GM12878 (cell line): ENCODE data around the gene RHOG. TPM values are rescaled to one million over a fixed set of nuclear protein-coding genes. Genes with fewer than 3 reads are reported as not detected.

Experiments used
- ATF2 ChIP-seq: IDR thresholded peaks from 2 replicates; pipeline ENCODE4 v1.6.1; 2012; ENCODE audit warnings: low read length, inconsistent platforms
- BACH1 ChIP-seq: fragments of 450-650 bp; IDR thresholded peaks from 2 replicates; pipeline ENCODE4 v1.6.1; 2017; ENCODE audit warnings: mild to moderate bottlenecking, borderline replicate concordance
- BCL11A ChIP-seq: IDR thresholded peaks from 2 replicates; pipeline ENCODE4 v1.6.1; 2011; ENCODE audit warnings: low read depth, low read length
- BMI1 ChIP-seq: fragments of 450-650 bp; IDR thresholded peaks from 2 replicates; pipeline ENCODE4 v1.6.1; 2016; ENCODE audit warnings: mild to moderate bottlenecking, moderate library complexity, borderline replicate concordance
- CEBPZ ChIP-seq: fragments of 150-350 bp; IDR thresholded peaks from 2 replicates; pipeline ENCODE4 v1.6.1; 2016; ENCODE audit warnings: low read depth, low read length
- CREM ChIP-seq: IDR thresholded peaks from 2 replicates; pipeline ENCODE4 v1.6.1; 2014; ENCODE audit warnings: antibody characterized with exemption, low read depth
- FOS ChIP-seq: IDR thresholded peaks from 3 replicates; pipeline ENCODE4 v1.6.1; 2011; ENCODE audit warnings: borderline replicate concordance; ENCODE audit not compliant: insufficient read length; ENCODE audit errors: extremely low read depth
- IRF4 ChIP-seq: IDR thresholded peaks from 2 replicates; pipeline ENCODE4 v1.6.1; 2011; ENCODE audit warnings: low read depth, low read length
- IRF5 ChIP-seq: fragments of 450-650 bp; IDR thresholded peaks from 2 replicates; pipeline ENCODE4 v1.6.1; 2017; ENCODE audit warnings: borderline replicate concordance
- LARP7 ChIP-seq: fragments of 450-650 bp; IDR thresholded peaks from 2 replicates; pipeline ENCODE4 v1.6.1; 2017; ENCODE audit warnings: mild to moderate bottlenecking
- RB1 ChIP-seq: fragments of 450-650 bp; formaldehyde crosslinking; IDR thresholded peaks from 2 replicates; pipeline ENCODE4 v1.6.1; 2017; ENCODE audit warnings: mild to moderate bottlenecking, borderline replicate concordance
- RELB ChIP-seq: fragments of 450-650 bp; IDR thresholded peaks from 2 replicates; pipeline ENCODE4 v1.6.1; 2017; ENCODE audit warnings: low read depth, mild to moderate bottlenecking, moderate library complexity
- SMAD1 ChIP-seq: fragments of 450-650 bp; IDR thresholded peaks from 2 replicates; pipeline ENCODE4 v1.6.1; 2018; ENCODE audit warnings: mild to moderate bottlenecking, low read depth; ENCODE audit not compliant: partially characterized antibody
- STAT1 ChIP-seq: fragments of 450-650 bp; conservative IDR thresholded peaks from 2 replicates; pipeline ENCODE4 v1.6.1; 2014; ENCODE audit warnings: antibody characterized with exemption, mild to moderate bottlenecking
- ZNF207 ChIP-seq: fragments of 450-650 bp; IDR thresholded peaks from 2 replicates; pipeline ENCODE4 v1.6.1; 2014; ENCODE audit warnings: antibody characterized with exemption, mild to moderate bottlenecking, borderline replicate concordance
- ZNF592 ChIP-seq: fragments of 450-650 bp; IDR thresholded peaks from 2 replicates; pipeline ENCODE4 v1.6.1; 2017; ENCODE audit warnings: mild to moderate bottlenecking, moderate library complexity
- ZNF622 ChIP-seq: fragments of 450-650 bp; IDR thresholded peaks from 2 replicates; pipeline ENCODE4 v1.6.1; 2017; ENCODE audit warnings: mild to moderate bottlenecking, inconsistent platforms
- ZSCAN29 ChIP-seq: fragments of 450-650 bp; IDR thresholded peaks from 2 replicates; pipeline ENCODE4 v1.6.1; 2017; ENCODE audit warnings: mild to moderate bottlenecking, moderate library complexity
- polyA plus RNA-seq, 11 experiments: library from polyadenylated mRNA; depleted of rRNA in 4 of 11; unstranded in 6 of 11; stranded (reverse) in 5 of 11; fragments of >200 nt; fragmentation: Nextera tagmentation in 4 of 11; fragmentation: Illumina TruSeq in 1 of 11; extraction: Ambion mirVana in 4 of 11; extraction: Trizol in 1 of 11; gene quantifications; 1 replicate in 1 of 11; 2 replicates in 10 of 11; pipeline versions ENCODE4 v1.2.1 to v1.2.3, GENCODE V29; 2011 to 2016; ENCODE audit warnings: inconsistent platforms in 2 of 11, missing spikeins in 2 of 11, low read depth in 1 of 11
- total RNA-seq, 4 experiments: library from RNA; depleted of rRNA in 3 of 4; stranded (reverse); fragments of >200 nt in 3 of 4; fragmentation: Illumina TruSeq in 1 of 4; extraction: Trizol in 1 of 4; gene quantifications; 2 replicates each; pipeline versions ENCODE4 v1.2.1 to v1.2.3, GENCODE V29; 2013 to 2021

Gene RHOG
- total and polyA plus RNA-seq, 10 of the 15 experiments (the other 5 are each of a cell fraction or from before 2014, with no cell fraction given): 16.0 to 172 (median 94.8) TPM

- no peak for TF ChIP-seq CEBPZ
- TF ChIP-seq BCL11A: no peak
- no peak for TF ChIP-seq STAT1
- TF ChIP-seq BMI1: no peak
- TF ChIP-seq IRF4: no peak
- no peak for TF ChIP-seq SMAD1
- no peak for TF ChIP-seq RELB
- TF ChIP-seq ATF2: no peak
- no peak for TF ChIP-seq FOS
- TF ChIP-seq ZNF622: no peak
- no peak for TF ChIP-seq ZNF207
- TF ChIP-seq ZSCAN29: no peak
- TF ChIP-seq RB1: no peak
- no peak for TF ChIP-seq ZNF592
- no peak for TF ChIP-seq LARP7
- no peak for TF ChIP-seq CREM
- no peak for TF ChIP-seq BACH1
- TF ChIP-seq IRF5: no peak
Observed at GRCh38 chr11:3807909-3808860, 32.6 kb downstream of the RHOG start, which contains the start of gene PGAP2 (continued).
